ENCODE measurements around the gene FOXL2.
"Not testable (repeated sequence)": the region's sequence is repeated elsewhere in the genome, so short reads cannot be mapped to it uniquely, and the experiment has no call there.

FOXL2 gene

GRCh38 chr3:138923531-138923994 is 23.4 kb downstream of the FOXL2 start:
- peak; percentile 77 for DNase-seq

- DNase-seq = not testable (repeated sequence)
These were observed 24.5 kb downstream of the FOXL2 start for GRCh38 chr3:138922400-138922799.

DNA sequence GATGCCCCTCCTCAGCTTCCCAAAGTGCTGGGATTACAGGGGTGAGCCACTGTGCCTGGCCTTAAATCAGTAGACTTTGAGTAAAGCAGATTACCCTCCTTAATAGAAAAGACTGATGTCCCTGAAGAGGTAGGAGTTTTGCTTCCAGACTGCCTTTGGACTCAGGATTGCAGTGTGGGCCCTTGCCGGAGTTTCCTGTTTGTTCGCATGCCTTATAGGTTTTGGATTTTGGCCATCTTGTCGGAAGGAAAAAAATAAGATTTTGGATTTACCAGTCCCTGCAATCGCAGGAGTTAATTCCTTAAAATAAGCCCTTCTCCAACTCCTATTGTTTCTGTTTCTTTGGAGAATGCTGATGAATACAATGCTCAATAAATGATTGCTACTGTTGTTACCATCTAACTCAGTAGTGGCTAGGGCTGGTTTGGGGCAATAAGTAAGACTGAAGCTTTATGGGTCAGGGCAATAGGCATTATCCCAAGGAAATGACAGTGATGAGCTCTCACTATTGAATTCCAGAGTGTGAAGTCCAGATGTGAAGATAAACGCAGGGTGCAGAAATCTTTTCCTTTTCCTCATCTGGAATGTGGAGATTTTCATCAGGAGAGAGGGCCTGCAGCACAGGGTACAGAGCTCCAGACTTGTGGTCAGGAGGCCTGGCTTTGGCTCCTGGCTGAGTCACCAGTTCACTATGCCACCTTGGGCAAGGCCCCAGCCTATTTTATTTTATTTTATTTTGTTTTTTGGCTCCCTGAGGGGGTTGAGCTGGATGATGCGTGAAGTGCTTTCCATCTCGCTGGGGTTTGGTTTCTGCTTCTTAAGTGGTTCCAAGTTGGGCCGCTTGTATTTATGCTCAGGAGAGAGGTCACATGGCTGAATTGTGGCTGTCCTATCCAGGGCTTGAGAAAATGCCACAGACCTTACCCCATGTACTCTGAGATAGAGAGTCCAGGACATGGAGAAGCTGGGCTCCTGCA is 25.3 kb downstream of the FOXL2 start:
- DNase-seq = no peak

DNA sequence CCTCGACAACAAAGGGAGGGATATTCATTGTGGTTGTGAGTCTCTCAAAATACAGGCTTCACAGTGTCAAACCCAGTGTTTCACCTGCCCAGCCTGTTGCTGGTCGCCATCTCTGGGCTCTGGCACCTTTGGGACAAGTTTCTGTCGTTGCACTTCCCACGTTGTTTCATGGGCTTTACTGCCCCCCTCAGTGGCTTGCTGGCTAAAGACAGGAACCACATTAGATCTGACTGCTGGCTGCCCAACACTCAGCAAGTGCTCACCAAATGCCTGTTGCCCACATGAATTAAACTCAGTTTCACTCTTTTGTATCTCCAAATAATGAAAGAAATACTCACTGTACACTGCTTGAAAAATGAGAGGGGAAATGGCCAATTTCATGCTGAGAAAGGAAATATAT is 27.6 kb downstream of the FOXL2 start:
- no peak for DNase-seq

- DNase-seq = no peak
These were observed 30.1 kb downstream of the FOXL2 start for GRCh38 chr3:138916824-138917223.

- DNase-seq = peak; percentile 68
These were observed 31.1 kb downstream of the FOXL2 start for GRCh38 chr3:138915503-138916498.

DNA sequence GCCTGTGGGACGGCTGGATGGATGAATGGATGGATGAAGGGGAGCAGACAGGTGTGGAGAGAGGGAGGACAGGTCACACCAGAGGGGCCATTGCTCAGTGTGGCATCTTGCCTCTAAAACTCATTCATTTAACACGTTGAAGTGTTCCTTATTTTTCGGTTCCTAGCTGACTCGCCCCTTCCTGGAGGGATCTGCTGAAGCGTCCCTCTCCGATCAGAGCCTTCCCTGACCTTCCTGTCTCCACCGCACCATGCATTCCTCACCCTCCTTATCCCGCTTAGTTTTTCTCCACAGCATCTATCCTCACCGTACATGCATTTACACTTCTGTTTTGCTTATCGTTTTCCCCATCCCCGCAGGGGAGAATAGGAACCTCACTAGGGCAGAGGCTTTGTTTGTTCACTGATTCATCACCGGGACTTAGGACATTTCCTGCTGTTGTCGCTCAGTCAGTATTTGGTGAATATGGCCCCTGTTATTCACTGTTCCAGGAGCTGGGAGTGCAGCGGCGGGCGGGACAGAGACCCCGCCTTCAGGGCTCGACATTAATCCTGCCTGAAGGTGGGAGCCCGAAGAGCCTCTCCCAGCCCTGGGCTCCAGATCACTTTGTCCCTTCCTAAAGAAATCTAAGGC is 32.0 kb downstream of the FOXL2 start:
- DNase-seq = no peak

DNA sequence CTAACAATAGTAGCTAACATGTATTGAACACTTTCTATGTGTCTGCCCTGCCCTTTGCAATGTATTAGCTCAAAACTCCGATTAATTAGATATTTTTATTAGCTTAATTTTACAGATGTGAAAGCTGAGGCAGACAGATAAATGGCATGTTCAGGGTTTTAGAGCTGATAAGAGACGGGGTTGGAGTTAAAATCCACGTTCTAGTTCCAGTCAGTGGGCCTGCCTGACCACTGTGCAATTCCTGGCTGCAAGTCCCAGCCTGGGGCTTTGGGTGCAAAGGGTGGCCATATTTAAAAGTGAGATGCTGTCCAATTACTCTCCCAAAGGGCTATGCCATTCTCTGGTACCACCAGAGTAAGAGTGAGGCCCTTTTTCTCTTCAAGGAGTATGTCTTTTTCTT is 33.2 kb downstream of the FOXL2 start:
- DNase-seq = no peak

- no peak for DNase-seq
These were observed 34.7 kb downstream of the FOXL2 start for GRCh38 chr3:138912237-138912636.

DNA sequence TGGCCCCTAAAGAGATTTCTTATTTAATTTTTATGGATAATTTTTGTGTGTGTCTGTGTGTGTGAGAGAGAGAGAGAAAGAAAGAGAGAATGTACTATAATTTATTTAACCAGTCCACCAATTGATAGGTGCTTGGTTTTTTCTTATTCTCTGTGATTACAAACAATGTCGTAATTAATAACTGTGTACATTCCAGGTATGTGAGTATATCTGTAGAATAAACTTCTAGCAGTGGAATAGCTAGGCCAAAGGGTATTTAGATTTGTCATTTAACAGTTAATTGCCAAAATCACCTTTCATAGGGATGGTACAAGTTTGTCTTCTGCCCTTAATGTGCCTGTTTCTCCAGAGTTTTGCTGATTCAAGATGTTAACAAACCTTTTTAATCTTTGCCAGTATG is 35.3 kb downstream of the FOXL2 start:
- DNase-seq = no peak

DNA sequence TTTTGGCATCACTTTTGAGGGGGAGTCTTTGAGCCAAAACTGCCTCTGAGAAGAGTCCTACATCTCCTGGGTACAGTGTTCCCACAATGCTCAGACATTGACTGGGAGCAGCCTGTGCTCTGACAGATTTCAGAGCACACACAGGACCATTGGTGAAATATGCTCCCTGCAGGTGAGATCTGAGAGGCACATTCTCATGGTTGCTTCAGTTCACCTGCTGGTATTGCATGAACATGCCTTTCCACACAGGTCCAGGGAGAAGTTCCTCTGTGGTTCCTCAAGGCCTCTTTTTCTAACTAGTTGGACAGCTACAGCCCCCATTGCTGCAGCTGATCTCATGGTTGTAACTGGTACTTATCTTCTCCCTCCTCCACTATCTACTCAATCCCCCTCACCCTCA is 37.0 kb downstream of the FOXL2 start:
- DNase-seq = no peak

DNA sequence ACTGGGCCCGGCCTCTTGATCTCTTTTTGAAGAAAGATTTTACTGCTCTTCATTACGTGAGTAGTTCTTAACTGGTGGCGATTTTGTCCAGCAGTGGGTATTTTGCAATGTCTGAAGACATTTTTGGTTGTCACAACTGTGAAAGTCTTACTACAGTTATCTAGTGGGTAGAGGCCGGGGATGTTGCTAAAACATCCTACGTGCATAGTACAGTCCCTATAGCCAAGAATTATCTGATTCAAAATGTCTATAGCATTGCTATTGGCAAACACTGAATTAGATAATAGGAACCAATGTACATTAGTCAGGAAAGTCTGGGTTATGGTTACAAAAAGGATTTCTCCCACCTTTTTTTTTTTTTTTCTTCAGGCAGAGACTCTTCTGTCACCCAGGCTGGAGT is 38.1 kb downstream of the FOXL2 start:
- no peak for DNase-seq

DNA sequence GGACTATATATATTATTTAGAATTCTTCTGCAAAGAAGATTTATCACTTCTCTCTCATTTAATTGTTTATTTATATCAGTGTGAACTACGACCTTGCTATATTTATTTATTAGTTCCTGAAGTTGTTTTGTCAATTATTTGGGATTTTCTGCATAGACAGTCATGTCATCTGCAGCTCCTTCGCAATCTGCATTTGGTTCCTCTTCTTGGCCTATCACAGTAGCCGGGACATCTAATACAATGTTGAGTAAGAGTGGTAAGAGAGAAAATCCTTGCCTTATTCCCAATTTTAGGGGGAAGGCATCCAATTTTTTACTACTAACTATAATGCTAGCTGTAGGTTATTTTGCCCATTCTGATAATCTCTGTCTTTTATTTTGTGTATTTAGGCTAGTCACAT is 39.4 kb downstream of the FOXL2 start:
- no peak for DNase-seq

- DNase-seq = no peak
These were observed 44.8 kb downstream of the FOXL2 start for GRCh38 chr3:138902171-138902570.

DNA sequence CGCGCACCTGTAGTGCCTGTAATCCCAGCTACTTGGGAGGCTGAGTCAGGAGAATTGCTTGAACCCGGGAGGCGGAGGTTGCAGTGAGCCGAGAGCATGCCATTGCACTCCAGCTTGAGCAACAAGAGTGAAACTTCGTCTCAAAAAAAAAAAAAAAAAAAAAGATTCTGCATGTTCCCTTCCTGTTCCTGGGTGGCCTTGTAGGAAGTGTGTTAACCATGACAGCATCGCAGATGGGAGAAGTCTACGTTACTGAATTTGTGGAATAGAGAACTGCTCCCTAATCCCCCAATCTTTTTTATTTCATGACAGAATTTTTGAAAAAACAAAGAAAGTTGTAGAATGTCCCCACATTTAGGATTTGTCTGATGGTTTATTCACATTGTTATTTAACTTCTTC is 45.4 kb downstream of the FOXL2 start:
- DNase-seq = no peak

- DNase-seq = no peak
These were observed 47.5 kb downstream of the FOXL2 start for GRCh38 chr3:138899351-138899991.

- no peak for DNase-seq
These were observed 48.2 kb downstream of the FOXL2 start for GRCh38 chr3:138898708-138899107.

- DNase-seq = no peak
These were observed 48.6 kb downstream of the FOXL2 start for GRCh38 chr3:138898301-138898700.
